ENCODE measurements around the gene USP54. TPM values are rescaled to one million over a fixed set of nuclear protein-coding genes. Genes with fewer than 3 reads are reported as not detected.
"Not testable (repeated sequence)": the region's sequence is repeated elsewhere in the genome, so short reads cannot be mapped to it uniquely, and the experiment has no call there.

Gene USP54
- total RNA-seq, 2 donors from 2014 or later, result 53.0 to 79.6 TPM

GRCh38 chr10:73623056-73623455 lies 31.9 kb upstream of the USP54 start:
- 88% methylated on average over 4 of the region's 4 CpGs for WGBS
- Histone ChIP-seq H3K27ac (no peak overlapping the region), H3K9me3 (no peaks in the 10 kb centered on the region), H3K27me3 (replicated peaks; ENCODE audit: insufficient read depth) (no peaks in the 10 kb centered on the region), H3K4me1 (replicated peaks) (no peaks in the 10 kb centered on the region), H3K4me3 (no peak overlapping the region), H3K36me3 (no peaks in the 10 kb centered on the region)
- intact Hi-C loops (cut with DNase I), result no loop called here
- TF ChIP-seq POLR2AphosphoS5 (IDR thresholded peaks at IDR 0.05) (no peak), POLR2A (IDR thresholded peaks at IDR 0.05) (no peak)
- TF ChIP-seq, protein P1, sequence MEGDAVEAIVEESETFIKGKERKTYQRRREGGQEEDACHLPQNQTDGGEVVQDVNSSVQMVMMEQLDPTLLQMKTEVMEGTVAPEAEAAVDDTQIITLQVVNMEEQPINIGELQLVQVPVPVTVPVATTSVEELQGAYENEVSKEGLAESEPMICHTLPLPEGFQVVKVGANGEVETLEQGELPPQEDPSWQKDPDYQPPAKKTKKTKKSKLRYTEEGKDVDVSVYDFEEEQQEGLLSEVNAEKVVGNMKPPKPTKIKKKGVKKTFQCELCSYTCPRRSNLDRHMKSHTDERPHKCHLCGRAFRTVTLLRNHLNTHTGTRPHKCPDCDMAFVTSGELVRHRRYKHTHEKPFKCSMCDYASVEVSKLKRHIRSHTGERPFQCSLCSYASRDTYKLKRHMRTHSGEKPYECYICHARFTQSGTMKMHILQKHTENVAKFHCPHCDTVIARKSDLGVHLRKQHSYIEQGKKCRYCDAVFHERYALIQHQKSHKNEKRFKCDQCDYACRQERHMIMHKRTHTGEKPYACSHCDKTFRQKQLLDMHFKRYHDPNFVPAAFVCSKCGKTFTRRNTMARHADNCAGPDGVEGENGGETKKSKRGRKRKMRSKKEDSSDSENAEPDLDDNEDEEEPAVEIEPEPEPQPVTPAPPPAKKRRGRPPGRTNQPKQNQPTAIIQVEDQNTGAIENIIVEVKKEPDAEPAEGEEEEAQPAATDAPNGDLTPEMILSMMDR (IDR thresholded peaks at IDR 0.05), result no peak
- no peak for DNase-seq (ENCODE audit: low spot score)

GRCh38 chr10:73620974-73621373 lies 29.8 kb upstream of the USP54 start:
- H3K27me3 ChIP-seq (replicated peaks; ENCODE audit: insufficient read depth); H3K27ac ChIP-seq; H3K36me3 ChIP-seq; H3K9me3 ChIP-seq; intact Hi-C loops (cut with DNase I); H3K4me3 ChIP-seq; H3K4me1 ChIP-seq (replicated peaks); DNase-seq (ENCODE audit: low spot score): not testable (repeated sequence)
- WGBS, result 96% methylated on average over 12 of the region's 12 CpGs

GRCh38 chr10:73617143-73617542 lies 26.0 kb upstream of the USP54 start:
- intact Hi-C loops (cut with DNase I); H3K4me1 ChIP-seq (replicated peaks); H3K4me3 ChIP-seq; H3K9me3 ChIP-seq; H3K27ac ChIP-seq; H3K27me3 ChIP-seq (replicated peaks; ENCODE audit: insufficient read depth); DNase-seq (ENCODE audit: low spot score); H3K36me3 ChIP-seq: not testable (repeated sequence)
- WGBS, result 98% methylated on average over 8 of the region's 8 CpGs

DNA sequence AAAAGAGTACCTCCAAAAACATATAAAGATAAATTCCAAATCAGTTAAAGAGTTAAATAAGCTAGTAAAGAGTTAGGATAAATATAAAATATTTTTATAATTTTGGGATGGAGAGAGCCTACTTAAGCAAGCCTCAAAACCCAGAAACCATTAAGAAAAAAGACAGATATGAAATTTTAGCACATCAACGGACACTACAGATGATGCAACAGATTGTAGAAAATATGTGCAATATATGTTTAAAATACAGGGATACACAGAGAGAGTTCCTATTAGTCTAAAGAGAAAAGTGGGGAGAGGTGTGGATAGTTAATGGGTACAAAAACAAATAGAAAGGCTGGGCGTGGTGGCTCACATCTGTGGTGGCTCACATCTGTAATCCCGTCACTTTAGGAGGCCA lies 23.6 kb upstream of the USP54 start:
- WGBS, result 89% methylated on average over 3 of the region's 3 CpGs
- intact Hi-C loops (cut with DNase I), result no loop called here
- no peaks in the 10 kb centered on the region for H3K36me3 ChIP-seq
- DNase-seq (ENCODE audit: low spot score), result no peak
- H3K27me3 ChIP-seq (replicated peaks; ENCODE audit: insufficient read depth), result no peaks in the 10 kb centered on the region
- H3K27ac ChIP-seq, result no peak overlapping the region
- H3K4me3 ChIP-seq, result no peak overlapping the region
- TF ChIP-seq POLR2AphosphoS5 (IDR thresholded peaks at IDR 0.05), result no peak
- no peak for TF ChIP-seq POLR2A (IDR thresholded peaks at IDR 0.05)
- TF ChIP-seq, protein P1 (IDR thresholded peaks at IDR 0.05), result no peak
- H3K9me3 ChIP-seq, result no peaks in the 10 kb centered on the region
- H3K4me1 ChIP-seq (replicated peaks), result no peaks in the 10 kb centered on the region

DNA sequence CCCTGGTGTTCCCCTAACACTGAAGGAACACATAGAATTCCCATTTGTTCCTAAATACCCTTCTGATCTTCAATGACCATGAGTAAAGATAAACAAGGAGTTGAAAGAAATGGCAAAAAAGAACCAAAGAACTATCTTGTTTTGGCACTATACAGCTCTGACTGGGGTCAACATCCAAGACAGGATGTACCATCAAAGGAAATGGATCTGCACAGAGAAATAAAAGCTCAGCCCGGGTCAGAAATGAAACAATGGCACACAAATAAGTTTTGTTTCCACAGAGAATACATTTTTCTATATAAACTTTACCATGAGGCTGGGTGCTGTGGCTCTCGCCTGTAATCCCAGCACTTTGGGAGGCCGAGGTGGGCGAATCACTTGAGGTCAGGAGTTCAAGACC lies 18.0 kb upstream of the USP54 start:
- Histone ChIP-seq H3K4me1 (replicated peaks) (no peaks in the 10 kb centered on the region), H3K4me3 (no peak overlapping the region), H3K27ac (no peak overlapping the region), H3K36me3 (no peaks in the 10 kb centered on the region), H3K27me3 (replicated peaks; ENCODE audit: insufficient read depth) (no peaks in the 10 kb centered on the region), H3K9me3 (no peaks in the 10 kb centered on the region)
- intact Hi-C loops (cut with DNase I), result no loop called here
- no peak for DNase-seq (ENCODE audit: low spot score)
- 87% methylated on average over 4 of the region's 4 CpGs for WGBS
- TF ChIP-seq POLR2A (IDR thresholded peaks at IDR 0.05) (no peak), POLR2AphosphoS5 (IDR thresholded peaks at IDR 0.05) (no peak)
- TF ChIP-seq, protein P1 (IDR thresholded peaks at IDR 0.05), result no peak

- Histone ChIP-seq H3K36me3 (no peaks in the 10 kb centered on the region), H3K4me3 (no peak overlapping the region), H3K27me3 (replicated peaks; ENCODE audit: insufficient read depth) (no peaks in the 10 kb centered on the region), H3K9me3 (no peaks in the 10 kb centered on the region), H3K27ac (peak overlapping the region; percentile 44 to 61), H3K4me1 (replicated peaks) (no peaks in the 10 kb centered on the region)
- TF ChIP-seq POLR2A (IDR thresholded peaks at IDR 0.05) (no peak), POLR2AphosphoS5 (IDR thresholded peaks at IDR 0.05) (peak; percentile 96)
- TF ChIP-seq, protein P1 (IDR thresholded peaks at IDR 0.05), result peak in 1 of 4 experiments; percentile 37
- intact Hi-C loops (cut with DNase I), result no loop called here
- peak; percentile 94 for DNase-seq (ENCODE audit: low spot score)
- 44% methylated on average over 3 of the region's 3 CpGs for WGBS
These were observed 10.4 kb upstream of the USP54 start for GRCh38 chr10:73601486-73601921.

Measured in prostate gland (tissue), 2 donors.